Ammon's horn (tissue), 1 donor: ENCODE results near the gene DCLRE1A.

ENCODE experiments used
- DNase-seq: peaks from one replicate; pipeline ENCODE4 v3.0.0-alpha.2; 2016; ENCODE audit warnings: low spot score

DCLRE1A gene

DNA sequence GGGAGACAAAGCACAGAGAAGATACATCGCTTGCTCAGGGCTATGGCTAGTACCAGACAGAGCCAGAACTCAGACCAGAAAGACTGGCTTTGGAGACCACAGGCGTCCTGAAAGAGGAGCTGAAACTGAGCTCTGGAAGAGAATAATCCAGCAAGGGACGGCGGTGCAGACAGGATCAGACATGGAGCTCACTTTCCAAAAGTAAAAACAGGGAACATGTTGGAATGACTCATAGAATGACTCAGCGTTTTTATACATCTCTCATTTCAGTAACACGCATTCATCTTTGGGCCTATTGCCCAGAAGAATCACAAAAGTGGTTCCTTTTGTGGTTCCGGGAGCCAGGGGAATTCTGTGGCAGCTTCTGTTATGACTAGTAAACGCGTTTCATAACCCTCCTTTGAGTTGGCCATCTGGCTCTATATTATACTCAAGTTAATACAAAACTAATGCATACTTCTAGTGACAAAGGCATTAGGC lies 65.2 kb downstream of the DCLRE1A start:
- peak; percentile 47 for DNase-seq
